NCI-H2227 (cell line): ENCODE results near the gene DIAPH3.
A peak's percentile ranks its signal among the peaks of the same experiment; 100 is the strongest.

Experiments used
- DNase-seq: peaks from one replicate; lab custom pipeline; 2025; ENCODE audit not compliant: unreplicated experiment; lab: John Stamatoyannopoulos, UW

The DIAPH3 gene

GRCh38 chr13:59681636-59682311, 482.0 kb downstream of the DIAPH3 start:
- no peak for DNase-seq

DNA sequence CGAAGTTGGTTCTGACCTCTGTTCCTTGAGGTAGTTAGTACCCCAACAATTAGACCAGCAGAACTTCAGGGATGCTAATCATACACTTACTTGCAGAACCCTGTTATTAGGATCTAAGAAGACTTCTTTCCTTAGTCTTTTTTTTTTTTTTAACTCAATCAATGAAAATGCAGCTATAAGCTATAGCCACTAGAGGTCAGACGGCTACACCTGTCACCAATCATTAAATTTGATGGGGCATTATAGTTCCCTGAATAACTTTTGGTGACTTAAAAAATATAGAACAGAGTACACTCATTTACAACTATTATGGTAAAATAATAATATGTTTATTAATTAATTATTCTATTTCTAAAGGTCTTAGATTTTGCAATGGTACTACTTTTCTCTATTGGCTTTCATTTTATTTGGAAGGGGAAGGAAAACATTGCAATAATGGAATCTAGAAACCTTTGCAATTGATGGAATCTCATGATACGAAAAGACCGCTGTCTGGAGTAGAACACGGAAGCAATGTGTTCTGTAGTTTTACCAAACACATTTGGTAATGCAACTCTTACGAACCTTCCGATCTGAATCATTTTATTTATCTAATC, 483.2 kb downstream of the DIAPH3 start:
- peak; percentile 9 for DNase-seq

- DNase-seq, result no peak
Observed at GRCh38 chr13:59679254-59679653, 484.5 kb downstream of the DIAPH3 start.

DNA sequence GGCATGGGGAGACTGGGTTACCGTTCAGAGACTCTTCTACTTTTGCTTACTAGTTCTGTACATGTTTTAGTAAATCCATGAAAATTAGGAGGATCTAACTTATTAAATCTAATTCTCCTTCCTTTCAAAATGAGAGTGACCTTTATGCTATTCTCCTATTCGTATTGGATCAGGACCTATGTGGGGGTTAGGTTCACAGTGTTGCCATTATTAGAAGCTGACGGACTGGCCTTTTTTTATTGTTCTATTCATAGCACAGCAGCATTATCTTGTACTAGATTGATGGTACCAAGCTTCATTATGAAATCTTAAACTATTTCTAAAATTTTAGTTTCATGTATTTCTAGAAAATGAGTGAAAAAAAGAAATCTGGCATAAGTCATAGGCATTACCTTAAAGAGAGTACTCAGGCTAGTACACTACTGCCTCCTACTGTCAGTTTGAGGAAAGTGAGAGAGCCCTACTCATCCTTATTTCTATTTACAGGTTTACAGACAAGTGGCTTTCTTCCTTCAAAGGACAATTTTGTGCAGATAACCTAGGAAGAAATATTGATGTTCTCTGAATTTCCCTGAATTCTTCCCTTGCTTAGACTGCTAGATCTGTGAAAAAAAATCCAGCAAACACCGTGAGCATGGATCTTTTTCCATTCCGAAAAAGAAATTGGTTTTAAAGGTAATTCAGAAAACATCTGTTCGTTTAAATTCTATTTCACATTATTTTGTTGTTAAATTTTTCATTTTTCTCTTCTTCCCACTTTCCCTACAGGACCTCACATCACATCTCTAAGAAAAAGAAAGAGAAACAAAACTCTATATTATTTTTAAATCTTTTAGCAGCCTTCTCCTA, 485.5 kb downstream of the DIAPH3 start:
- peak; percentile 48 for DNase-seq

DNA sequence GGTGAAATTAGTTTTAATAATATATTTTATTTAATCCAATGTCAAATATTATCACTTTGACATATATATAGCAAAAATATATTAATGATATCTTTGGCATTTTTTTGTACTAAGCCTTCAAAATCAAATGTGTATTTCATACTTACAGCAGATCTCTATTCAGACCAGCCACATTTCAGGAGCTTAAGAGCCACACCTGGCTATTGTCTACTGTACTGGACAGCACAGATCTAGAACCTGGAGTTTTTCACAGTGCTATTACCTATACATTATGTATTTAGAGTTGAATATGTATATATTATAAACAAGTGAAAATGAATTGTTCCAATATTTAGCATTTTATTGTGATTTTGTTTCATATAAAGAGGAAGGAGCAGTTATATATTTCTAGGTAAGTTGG, 486.3 kb downstream of the DIAPH3 start:
- no peak for DNase-seq

DNA sequence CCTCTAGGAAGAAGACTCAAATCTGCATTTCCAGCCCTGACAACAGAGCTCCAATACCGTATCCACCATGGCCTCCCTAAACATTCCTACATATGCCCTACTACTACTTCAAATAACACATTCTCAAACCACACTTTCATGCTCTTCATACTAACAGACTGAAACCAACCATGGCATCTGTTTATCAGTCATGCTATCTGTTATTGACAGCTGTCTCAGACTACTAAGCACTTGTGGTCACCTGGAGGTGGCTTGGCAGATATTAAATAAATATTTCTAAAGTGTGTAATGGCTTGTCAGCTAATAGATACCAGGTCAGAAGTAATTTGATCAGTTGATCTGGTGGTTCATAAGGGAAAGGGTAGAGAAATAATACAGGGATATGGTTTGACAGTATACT, 489.1 kb downstream of the DIAPH3 start:
- DNase-seq, result no peak

- no peak for DNase-seq
Observed at GRCh38 chr13:59673286-59673685, 490.4 kb downstream of the DIAPH3 start.

DNA sequence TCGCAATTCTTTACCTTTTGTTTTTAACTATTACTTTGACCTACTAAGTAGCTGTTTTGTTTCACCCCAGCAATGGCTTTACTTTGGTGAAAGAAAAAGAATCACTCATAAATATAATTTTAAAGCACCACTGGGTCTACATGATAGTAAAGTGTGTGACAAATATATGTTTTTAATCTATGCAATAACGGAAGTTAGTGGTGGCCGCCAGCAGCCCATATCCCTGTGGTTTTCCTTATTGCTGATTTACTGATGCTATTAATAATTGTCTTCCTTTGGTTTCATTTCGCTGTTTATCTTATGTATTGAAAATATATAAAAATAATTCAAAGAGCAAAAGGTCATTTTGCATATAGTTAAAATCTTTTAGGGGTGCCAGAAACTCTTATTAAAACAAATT, 491.3 kb downstream of the DIAPH3 start:
- DNase-seq, result no peak

- DNase-seq, result no peak
Observed at GRCh38 chr13:59671881-59672280, 491.8 kb downstream of the DIAPH3 start.

GRCh38 chr13:59666504-59666903, 497.2 kb downstream of the DIAPH3 start:
- peak; percentile 37 for DNase-seq

GRCh38 chr13:59665732-59666131, 498.0 kb downstream of the DIAPH3 start:
- no peak for DNase-seq

- DNase-seq, result no peak
Observed at GRCh38 chr13:59665184-59665583, 498.5 kb downstream of the DIAPH3 start.

DNA sequence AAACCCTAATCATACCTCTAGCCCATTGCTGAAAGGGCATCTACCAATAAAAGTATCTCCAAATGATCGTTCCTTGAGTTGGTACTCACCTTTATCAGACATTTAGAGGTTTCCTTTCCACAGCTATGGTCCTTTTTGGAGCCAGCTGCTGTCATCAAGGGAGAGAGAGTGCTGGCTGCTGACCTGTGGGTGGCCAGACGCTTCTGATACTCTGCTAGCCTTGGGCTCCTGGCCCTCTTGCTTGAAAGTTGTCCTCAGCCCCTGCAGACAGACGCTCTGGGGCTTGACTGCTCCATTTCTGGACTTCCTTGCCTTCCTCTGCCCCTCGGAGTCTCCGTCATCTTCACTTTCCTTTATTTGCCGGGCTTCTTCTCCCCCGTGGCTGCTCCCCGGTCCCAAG, 499.1 kb downstream of the DIAPH3 start:
- no peak for DNase-seq

DNA sequence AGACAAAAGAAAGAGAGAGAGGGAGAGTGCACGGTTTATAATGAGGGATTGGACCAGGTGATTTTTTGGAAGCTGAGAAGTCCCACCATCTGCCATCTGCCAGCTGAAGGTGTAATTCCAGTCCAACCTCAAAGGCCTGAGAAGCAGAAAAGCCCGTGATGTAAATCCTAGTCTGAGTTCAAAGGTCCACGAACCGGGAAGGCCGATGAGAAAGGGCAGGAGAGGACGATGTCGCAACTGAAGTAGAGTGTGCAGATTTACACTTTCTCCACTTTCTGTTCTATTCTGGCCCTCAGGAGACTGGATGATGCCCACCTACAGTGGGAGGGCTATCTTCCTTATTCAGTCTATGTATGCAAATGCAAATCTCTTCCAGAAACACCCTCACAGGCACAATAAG, 500.0 kb downstream of the DIAPH3 start:
- no peak for DNase-seq

GRCh38 chr13:59660582-59660981, 503.1 kb downstream of the DIAPH3 start:
- DNase-seq, result no peak

DNA sequence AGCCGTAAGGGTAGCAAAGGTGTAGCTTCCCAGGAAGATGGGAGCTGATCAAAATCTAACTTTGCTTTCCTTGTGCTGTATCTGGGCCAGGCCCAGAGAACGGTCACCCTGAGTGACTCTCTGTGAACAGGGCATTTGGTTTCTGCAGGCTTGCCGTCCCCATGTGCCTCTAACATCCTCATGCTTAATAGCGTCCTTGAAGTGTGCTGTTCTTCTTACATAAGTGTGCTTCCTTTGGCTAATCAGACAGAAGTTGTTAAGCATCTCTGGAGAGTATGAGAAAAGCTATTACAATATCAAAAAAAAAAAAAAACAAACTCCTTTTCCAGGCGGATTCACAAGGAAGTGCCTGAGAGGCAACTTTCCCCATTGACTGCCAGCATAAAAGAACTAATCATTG, 503.7 kb downstream of the DIAPH3 start:
- no peak for DNase-seq

DNA sequence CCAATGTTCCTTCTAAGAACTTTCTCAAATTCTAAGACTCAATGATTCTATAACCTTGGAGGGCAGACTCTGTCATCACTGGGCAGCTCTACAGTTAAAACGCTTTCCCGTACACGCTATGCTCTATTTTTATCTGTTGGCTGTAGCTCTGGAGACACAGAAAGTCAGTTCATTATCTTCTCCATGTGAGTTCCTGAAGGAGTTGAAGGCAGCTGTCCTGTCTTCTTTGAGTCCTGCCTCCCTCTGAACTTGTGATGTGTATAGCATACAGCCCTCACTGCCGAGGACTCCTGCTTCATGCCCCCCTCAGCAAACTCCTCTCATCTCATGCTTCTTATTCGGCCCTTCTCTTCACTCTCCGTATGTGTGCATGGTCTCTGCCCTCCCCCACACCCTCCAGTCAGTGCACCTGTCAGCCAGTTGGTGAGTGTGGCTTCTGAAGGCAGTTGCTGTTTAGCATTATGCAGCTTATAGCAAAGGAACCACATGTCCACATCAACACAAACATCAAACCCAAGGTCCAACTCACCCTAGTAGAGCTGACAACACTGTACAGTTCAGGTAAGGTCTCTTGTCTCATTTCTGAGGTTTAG, 504.9 kb downstream of the DIAPH3 start:
- no peak for DNase-seq

- DNase-seq, result peak; percentile 10
Observed at GRCh38 chr13:59658027-59658737, 505.5 kb downstream of the DIAPH3 start.

GRCh38 chr13:59653916-59654315, 509.8 kb downstream of the DIAPH3 start:
- no peak for DNase-seq

GRCh38 chr13:59651479-59651878, 512.2 kb downstream of the DIAPH3 start:
- DNase-seq, result no peak
